GM12891 (cell line): ENCODE results near the gene NAALADL2.
"Not testable (repeated sequence)": the region's sequence is repeated elsewhere in the genome, so short reads cannot be mapped to it uniquely, and the experiment has no call there.

Experiments
- DNase-seq: peaks from one replicate; pipeline ENCODE4 v3.0.0; 2011; ENCODE audit warnings: low spot score; ENCODE audit not compliant: insufficient read length
- FAIRE-seq: peaks from 2 replicates; lab custom pipeline; 2011; peaks lifted over from hg19 to GRCh38; lab: Jason Lieb, UNC
- PAX5 ChIP-seq: IDR thresholded peaks from 2 replicates; pipeline ENCODE4 v1.6.1; 2011; ENCODE audit warnings: low read length, moderate library complexity, mild to moderate bottlenecking; ENCODE audit not compliant: insufficient read depth, severe bottlenecking
- POLR2A ChIP-seq: IDR thresholded peaks from 2 replicates; pipeline ENCODE4 v1.6.1; 2011; ENCODE audit warnings: low read depth, low read length, control low read depth
- POLR2AphosphoS5 ChIP-seq: IDR thresholded peaks from 2 replicates; pipeline ENCODE4 v1.6.1; 2011; ENCODE audit warnings: low read depth, low read length, control low read depth
- POU2F2 ChIP-seq: IDR thresholded peaks from 2 replicates; pipeline ENCODE4 v1.6.1; 2011; ENCODE audit warnings: low read depth, mild to moderate bottlenecking, control low read depth, low read length, moderate library complexity
- SPI1 ChIP-seq: IDR thresholded peaks from 2 replicates; pipeline ENCODE4 v1.6.1; 2011; ENCODE audit warnings: low read depth, low read length, control low read depth
- TAF1 ChIP-seq: IDR thresholded peaks from 2 replicates; pipeline ENCODE4 v1.6.1; 2011; ENCODE audit warnings: low read depth, low read length, control low read depth

Gene NAALADL2

DNA sequence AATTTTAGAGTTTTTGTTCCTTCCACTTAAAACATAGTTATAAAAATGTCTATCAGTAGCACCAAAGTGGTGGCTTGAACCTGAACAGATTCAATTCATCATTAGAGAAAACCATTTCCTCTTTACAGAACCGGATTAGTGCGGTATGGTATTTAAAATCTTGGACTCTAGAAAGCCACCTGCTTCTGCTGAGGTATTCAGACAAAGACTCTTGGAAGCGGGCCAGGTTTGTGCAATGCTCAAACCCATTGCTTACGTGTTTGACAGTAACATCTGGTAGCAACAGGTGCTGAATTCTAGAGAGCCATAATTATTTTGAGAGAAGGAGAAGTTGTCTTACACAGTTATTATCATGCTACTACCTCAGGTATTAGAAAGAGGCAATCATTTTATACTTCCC, 290.5 kb downstream of the NAALADL2 start:
- FAIRE-seq (peak; percentile 79), DNase-seq (no peak)
- TF ChIP-seq SPI1: peak; percentile 84
- TF ChIP-seq TAF1: no peak

DNA sequence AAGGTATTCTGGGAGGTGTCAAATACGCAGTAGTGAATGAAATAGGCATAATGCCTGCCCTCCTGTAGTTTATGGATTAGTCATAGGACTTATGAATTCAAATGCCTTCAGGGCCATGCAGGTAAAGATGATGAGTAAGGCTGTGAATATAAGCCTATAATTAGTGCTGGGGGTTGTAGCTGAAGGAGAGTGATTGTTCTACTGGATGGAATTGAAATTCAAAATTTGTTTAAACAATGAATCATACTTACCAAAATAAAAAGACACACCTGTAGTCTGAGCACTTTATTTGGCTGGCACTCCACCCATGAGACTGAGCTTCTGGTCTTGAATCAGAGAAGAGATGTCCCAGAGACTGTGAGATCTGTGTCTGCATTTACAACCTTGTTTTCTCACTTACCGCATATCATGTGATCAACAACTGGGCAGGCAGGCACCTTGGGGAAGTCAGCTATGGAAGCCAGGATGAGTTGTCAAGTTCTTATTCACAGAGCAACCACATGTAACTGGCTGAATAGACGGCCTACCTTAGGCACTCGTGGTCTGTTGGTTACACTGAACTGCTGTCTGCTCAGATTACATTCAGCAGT, 291.8 kb downstream of the NAALADL2 start:
- FAIRE-seq (no peak), DNase-seq (no peak)
- TF ChIP-seq PAX5 (no peak), POU2F2 (no peak), POLR2A (no peak), TAF1 (no peak), SPI1 (no peak)

DNA sequence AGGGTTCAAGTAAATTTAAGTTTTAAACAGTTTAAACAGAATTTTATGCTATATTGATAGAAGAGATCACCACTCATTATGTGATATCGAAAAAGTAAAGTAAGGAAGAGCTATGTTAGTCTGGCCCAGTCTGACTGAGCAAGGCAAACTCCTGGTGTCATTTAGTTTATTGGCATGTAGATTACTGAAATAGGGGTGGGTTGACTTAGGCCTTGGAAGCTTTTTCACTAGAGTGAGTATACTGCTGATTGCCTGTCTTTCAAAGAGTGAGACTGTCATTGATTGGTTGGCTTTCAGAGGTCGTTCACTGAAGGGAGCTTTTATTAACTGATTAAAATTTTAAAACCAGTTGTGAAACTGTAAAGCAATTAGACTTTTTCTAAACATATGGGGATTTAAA, 294.5 kb downstream of the NAALADL2 start:
- FAIRE-seq (no peak), DNase-seq (no peak)
- no peak for TF ChIP-seq TAF1
- TF ChIP-seq POLR2AphosphoS5: no peak
- no peak for TF ChIP-seq POU2F2
- no peak for TF ChIP-seq PAX5
- TF ChIP-seq POLR2A: no peak
- no peak for TF ChIP-seq SPI1

DNA sequence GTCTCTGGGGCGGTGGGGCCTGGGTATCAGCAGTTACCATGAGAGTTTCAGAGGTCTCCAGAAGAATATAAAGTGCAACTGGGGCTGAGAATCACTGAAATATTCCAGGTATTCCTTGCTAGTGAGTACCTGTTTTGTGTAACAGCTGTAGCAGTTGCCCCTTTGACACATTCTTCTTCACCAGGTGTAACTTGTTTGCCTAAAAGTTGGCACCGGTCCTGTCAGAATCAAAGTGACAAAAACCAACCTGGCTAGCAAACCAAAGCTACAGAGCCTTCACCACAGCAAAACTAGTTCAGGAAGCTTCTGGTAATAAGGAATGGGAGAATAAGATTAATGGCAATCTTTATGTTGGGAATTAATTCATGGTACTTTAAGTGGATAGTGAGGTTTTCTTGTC, 296.0 kb downstream of the NAALADL2 start:
- DNase-seq (no peak), FAIRE-seq (no peak)
- TF ChIP-seq PAX5 (no peak), TAF1 (no peak), SPI1 (no peak), POLR2A (no peak)

- no peak for FAIRE-seq
- DNase-seq: no peak
- TF ChIP-seq PAX5: no peak
- TF ChIP-seq SPI1: peak; percentile 64
- no peak for TF ChIP-seq POLR2AphosphoS5
- no peak for TF ChIP-seq TAF1
Measured at GRCh38 chr3:175159202-175159601, 300.1 kb downstream of the NAALADL2 start.

- TF ChIP-seq TAF1 (no peak), POLR2A (no peak), PAX5 (no peak), POU2F2 (no peak), SPI1 (no peak), POLR2AphosphoS5 (no peak)
- DNase-seq (no peak), FAIRE-seq (no peak)
Measured at GRCh38 chr3:175161291-175161690, 302.2 kb downstream of the NAALADL2 start.

- no peak for TF ChIP-seq SPI1
Measured at GRCh38 chr3:175163686-175164085, 304.6 kb downstream of the NAALADL2 start.

DNA sequence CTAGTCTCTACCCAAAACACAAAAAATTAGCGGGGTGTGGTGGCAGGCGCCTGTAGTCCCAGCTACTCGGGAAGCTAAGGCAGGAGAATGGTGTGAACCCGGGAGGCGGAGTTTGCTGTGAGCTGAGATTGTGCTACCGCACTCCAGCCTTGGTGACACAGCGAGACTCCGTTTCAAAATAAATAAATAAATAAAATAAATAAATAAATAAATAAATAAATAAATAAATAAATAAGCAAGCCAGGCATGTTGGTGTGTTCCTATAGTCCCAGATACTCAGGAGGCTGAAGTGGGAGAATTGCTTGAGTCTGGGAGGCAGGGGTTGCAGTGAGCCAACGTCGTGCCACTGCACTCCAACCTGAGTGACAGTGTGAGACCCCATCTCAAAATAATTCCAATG, 314.0 kb downstream of the NAALADL2 start:
- DNase-seq, FAIRE-seq: not testable (repeated sequence)

More at GRCh38 chr3:175163686-175164085, 304.6 kb downstream of the NAALADL2 start:
- FAIRE-seq (no peak), DNase-seq (no peak)

DNA sequence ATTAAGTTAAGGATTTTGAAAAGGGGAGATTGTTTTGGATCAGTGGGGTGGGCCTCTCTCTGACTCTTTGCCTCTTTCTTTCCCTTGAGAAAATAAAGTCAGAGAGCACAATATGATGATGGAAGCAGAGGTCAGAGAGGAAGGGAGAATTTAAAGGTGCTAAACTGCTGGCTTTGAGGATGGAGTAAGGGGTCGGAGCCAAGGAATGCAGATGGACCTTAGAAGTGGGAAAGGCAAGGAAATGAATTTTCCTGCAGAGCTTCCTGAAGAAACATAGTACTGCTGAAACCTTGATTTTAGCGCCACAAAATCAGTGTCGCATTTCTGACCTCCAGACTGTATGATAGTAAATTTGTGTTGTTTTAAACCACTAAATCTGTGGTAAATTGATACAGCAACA, 317.4 kb downstream of the NAALADL2 start:
- no peak for DNase-seq
- TF ChIP-seq TAF1 (no peak), SPI1 (no peak), PAX5 (no peak), POLR2A (no peak), POLR2AphosphoS5 (no peak)
- FAIRE-seq: no peak

DNA sequence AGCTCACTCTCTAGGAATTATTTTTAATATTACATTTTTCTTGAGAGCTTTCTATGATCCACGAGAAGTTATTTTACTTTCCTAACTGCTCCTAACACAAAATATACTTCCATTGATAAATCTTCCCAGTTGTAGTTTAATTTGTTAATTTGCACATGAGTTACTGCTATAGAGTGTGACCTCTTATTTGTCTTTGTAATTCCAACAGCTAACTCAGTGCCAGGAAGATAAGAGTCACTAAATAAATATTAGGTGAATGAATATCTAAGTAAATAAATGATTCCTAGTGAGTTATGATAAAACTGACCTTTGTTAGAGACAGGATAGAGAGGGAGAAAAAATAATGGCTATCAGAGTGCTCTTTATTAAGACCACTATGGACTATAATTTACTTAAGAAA, 319.9 kb downstream of the NAALADL2 start:
- TF ChIP-seq POLR2AphosphoS5: no peak
- no peak for TF ChIP-seq SPI1
- no peak for TF ChIP-seq PAX5
- TF ChIP-seq POLR2A: no peak
- no peak for TF ChIP-seq POU2F2
- no peak for TF ChIP-seq TAF1
- DNase-seq (no peak), FAIRE-seq (no peak)

DNA sequence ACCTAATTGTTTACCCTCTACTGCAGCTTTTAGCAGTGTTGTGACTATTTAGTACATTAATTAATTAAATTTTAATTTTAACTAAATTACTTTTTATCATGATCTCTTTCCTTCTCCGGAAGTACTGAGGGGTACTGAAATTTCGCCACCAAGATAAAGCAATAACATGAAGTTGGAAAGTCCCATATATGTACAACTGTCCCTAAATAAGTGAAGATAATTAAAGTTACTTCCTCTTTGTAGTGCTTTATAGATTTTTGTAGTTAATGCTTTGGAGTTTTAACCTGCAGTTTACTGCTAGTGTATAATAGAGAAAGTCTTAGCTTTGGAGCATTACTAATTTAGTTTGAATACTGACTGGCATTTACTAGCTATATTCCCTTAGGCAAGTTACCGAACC, 325.3 kb downstream of the NAALADL2 start:
- TF ChIP-seq POLR2AphosphoS5 (no peak), PAX5 (no peak), TAF1 (no peak), SPI1 (no peak), POU2F2 (no peak), POLR2A (no peak)
- FAIRE-seq (no peak), DNase-seq (no peak)
